A549 (cell line): ENCODE data around the gene TTC7B.

ENCODE experiments used
- MAX ChIP-seq: IDR thresholded peaks from 2 replicates; pipeline ENCODE4 v1.6.1; 2012
- POLR2A ChIP-seq: IDR thresholded peaks from 2 replicates; pipeline ENCODE4 v1.6.1; 2012; ENCODE audit warnings: mild to moderate bottlenecking, low read length
- RCOR1 ChIP-seq: fragments of 150-350 bp; IDR thresholded peaks from 2 replicates; pipeline ENCODE4 v1.6.1; 2014; ENCODE audit warnings: antibody characterized with exemption, low read length, low read depth
- RFX5 ChIP-seq: fragments of 450-650 bp; IDR thresholded peaks from 2 replicates; pipeline ENCODE4 v1.7.1; 2014; ENCODE audit warnings: antibody characterized with exemption, mild to moderate bottlenecking, moderate library complexity

- no peak for TF ChIP-seq RFX5
- TF ChIP-seq MAX = no peak
- TF ChIP-seq POLR2A = no peak
- TF ChIP-seq RCOR1 = no peak
Observed at GRCh38 chr14:90839024-90839888, 23.0 kb upstream of the TTC7B start.
